HG03039 (cell line): Measurements from ENCODE around the gene UBR4.

ENCODE experiments used
- ATAC-seq: cut with Tn5 transposase; IDR thresholded peaks from one replicate; pipeline ENCODE4 v1.9.1; 2021; ENCODE audit warnings: mild to moderate bottlenecking, moderate library complexity; ENCODE audit not compliant: unreplicated experiment

UBR4 gene

DNA sequence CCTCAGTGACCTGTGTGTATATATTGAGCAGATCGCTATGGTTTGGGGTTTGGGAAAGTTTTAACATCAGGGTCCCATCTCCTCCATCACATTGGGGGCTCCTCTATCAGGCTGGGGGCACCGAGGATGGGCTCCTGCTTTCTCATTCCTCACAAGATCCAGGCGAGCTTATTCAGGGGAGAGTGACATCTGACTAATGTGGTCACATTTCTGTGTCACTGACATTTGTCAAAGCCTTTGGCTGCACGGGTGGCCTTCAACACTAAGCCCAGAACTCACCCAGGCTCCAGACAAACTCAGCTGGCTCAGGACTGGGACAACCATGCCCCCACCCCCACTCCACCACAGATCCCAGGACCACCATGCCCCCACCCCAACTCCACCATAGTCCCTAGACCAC, 150.3 kb downstream of the UBR4 start:
- no peak for ATAC-seq

DNA sequence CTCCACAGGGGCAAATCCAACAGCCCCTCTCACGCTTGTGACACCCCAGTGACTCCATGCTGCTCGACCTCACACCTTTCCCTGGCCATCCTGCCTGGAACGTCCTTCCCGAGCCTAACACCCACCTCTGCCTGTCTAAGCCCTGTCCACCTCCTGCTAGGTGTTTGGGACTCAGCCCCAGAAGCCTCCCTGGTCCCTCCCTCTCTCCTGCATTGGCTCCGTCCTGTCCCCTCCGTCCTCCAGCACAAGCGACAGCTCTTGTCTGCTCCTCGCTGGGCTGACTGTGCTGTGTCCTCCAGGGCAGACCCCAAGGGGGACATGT, 151.6 kb downstream of the UBR4 start:
- no peak for ATAC-seq

GRCh38 chr1:19057784-19058475, 152.1 kb downstream of the UBR4 start:
- ATAC-seq, result no peak

DNA sequence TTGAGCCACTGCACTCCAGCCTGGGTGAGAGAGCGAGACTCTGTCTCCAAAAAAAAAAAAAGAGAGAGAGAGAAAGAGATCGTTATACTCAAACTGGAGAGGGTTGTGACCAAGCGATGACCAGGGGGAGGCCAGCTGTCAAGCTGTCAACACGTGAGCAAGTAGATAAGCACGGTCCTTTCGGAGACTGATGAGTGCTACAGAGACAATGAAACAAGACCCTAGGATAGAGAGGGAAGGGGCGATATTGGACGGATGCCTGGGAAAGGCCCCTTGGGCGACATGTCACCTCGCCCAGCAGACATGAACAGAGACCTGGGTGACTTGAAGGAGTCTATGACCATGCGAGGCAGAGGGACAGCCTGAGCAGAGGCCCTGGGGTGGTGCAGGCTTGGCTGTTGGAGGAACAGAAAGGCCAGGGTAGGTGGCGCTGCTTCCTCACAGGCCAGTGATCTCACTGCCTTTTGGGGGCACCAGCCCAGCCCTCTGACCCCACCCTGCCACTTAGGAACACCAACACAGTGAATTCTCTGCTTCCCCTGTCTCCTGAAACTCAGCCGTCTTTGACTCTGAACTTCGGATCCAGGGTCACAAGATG, 152.8 kb downstream of the UBR4 start:
- ATAC-seq, result no peak

GRCh38 chr1:19055701-19056100, 154.4 kb downstream of the UBR4 start:
- no peak for ATAC-seq

- no peak for ATAC-seq
Measured at GRCh38 chr1:19055001-19055400, 155.1 kb downstream of the UBR4 start.

- no peak for ATAC-seq
Measured at GRCh38 chr1:19054216-19054615, 155.8 kb downstream of the UBR4 start.

DNA sequence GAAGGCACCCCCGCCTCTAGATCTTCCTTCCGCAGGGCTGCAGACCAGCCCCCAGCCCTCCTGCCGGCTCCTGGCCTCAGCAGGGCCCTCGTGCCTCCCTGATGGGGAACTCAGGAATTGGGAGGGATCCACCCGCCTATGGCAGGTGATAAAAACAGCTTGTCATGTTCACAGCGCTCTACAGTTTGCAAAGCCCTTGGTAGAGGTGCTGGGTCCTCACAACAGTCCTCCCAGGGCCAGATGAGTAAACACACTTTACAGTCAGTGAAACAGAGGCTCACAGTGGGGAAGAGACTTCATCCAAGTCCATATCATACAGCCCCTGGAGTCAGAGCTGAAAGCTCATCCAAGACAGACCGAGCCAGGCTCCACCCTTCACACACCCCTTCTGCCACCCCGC, 156.6 kb downstream of the UBR4 start:
- ATAC-seq, result no peak

DNA sequence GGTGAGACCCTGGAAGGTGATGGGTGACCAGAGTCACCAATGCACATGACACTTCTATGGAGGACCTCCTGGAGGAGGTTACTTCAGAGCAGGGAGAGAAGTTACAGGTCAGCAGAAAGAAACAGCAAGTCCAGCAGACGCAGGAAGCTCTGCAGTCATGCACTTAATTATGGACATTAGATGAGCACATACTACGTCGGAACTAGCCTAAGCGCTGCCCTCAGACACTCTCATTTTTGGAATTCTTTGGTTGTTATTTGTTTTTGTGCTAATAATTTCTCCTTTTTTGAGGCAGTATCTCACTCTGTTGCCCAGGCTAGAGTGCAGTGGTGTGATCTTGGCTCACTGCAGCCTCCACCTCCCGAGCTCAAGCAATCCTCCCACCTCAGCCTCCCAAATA, 160.3 kb downstream of the UBR4 start:
- ATAC-seq, result no peak

GRCh38 chr1:19049128-19049768, 160.8 kb downstream of the UBR4 start:
- no peak for ATAC-seq

- no peak for ATAC-seq
Measured at GRCh38 chr1:19046972-19047731, 162.9 kb downstream of the UBR4 start.

DNA sequence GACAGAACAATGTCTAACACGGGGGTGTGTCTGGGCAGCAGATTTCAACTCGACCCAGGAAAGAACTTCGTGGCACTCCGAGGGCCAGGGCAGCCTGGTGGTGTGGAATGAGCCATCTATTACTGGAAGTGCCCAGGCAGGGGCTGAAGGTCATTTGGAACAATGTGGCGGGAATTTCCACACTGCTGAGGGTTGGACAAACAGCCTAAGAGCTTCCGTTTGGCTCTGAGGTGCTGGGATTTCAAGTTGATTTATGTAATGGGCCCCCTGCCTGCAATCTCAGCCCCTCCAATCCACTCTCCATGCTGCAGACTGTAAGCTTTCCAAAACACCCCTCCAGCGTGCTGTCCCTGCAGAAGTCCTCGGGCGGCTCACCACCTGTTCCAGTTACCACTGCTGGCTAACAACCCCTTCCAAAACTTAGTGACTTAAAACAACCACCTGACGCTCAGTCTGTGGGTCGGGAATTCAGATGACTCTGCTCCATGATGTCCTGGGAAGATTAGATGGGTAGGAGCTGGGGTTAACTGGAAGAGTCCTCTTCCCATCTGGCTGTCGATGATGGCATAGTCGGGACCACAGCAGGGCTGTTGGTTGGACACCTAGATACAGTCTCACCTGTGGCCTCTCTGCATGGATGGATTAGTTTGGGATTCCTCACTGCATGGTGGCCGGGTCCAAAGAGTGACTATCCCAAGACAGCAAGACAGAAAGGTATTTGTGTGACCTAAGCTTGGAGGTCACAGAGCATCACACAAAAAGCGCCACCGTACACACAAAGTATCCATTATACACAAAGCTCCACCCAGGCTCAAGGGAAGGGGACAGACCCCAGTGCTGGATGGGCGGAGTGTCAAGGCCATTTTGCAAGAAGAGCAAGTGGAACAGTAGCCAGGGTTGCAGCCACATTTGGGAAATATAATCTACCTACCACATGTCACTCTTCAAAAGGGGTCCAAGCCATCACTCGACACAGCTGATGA, 163.9 kb downstream of the UBR4 start:
- ATAC-seq, result no peak

DNA sequence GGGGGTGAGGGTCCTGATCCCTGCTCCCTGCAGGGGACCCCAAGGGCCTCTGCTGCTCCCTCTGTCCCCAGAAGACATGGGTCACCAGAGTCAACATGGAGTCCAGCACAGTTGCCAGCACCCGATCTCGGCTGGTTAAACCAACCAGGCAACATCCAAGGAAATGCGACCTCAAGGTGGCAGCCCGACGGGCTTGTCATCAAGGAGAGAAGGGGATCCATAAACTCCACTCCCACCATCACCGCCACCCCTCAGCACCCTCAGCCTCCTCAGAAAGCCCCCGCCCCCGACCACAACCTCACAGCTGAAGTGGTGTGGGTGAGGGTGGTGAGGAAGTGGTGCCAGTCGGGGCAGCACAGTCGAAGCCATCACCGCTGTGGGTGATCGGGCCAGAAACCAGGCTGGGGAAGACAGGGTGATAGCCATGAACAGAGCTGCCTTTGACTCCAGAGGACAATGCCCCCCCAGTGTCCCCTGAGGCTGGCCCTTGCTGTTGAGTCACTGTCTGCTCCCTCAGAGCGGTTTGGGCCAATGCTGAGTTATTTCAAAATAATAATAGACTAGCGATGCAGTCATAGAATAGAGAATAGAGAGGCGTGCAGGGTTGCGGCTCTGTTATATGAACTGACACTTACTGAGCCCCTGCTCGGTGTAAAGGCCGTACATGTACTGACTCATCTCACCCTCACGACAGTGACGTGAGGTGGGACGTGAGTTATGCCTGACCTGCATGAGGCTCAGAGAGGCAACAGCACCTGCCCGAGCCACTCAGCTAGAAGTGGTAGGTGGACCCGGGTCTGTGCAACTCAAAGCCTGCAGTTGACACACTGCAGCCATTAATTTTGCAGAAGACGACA, 164.9 kb downstream of the UBR4 start:
- no peak for ATAC-seq

GRCh38 chr1:19044471-19044870, 165.6 kb downstream of the UBR4 start:
- no peak for ATAC-seq

DNA sequence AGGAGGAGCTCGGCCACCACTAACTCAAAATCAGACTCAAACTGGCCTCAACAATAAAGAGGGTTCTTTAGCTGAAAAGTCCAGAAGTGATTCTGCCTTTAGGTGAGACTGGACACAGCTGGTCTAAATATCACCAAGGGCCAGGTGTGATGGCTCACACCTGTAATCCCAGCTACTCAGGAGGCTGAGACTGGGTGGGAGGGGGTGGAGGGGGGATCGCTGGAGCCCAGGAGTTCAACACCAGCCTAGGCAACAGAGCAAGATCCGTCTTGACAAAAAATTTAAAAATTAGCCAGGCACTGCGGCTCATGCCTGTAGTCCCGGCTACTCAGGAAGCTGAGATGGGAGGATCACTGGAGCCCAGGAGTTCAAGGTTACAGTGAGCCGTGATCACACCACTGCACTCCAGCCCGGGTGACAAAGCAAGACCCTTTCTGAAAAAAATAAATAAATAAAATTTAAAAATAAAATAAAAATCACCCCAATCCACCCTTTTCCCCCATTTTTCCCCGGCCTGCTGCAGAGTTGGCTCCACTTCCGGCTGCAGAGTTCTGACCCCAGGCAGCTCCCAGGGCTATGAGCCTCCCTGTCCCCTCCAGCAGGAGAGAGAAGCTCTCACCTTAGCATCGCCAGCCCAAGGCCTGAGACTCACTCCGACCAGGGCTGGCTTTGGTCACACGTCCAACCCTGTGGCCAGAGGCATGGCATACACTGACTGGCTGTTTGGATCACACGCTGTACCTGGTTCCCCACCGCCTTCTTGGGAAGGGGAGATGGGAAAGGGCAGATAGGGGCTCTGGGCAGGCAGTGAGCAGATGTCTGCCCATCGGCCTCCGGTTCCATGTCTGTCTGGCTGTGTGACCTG, 166.3 kb downstream of the UBR4 start:
- ATAC-seq, result no peak

DNA sequence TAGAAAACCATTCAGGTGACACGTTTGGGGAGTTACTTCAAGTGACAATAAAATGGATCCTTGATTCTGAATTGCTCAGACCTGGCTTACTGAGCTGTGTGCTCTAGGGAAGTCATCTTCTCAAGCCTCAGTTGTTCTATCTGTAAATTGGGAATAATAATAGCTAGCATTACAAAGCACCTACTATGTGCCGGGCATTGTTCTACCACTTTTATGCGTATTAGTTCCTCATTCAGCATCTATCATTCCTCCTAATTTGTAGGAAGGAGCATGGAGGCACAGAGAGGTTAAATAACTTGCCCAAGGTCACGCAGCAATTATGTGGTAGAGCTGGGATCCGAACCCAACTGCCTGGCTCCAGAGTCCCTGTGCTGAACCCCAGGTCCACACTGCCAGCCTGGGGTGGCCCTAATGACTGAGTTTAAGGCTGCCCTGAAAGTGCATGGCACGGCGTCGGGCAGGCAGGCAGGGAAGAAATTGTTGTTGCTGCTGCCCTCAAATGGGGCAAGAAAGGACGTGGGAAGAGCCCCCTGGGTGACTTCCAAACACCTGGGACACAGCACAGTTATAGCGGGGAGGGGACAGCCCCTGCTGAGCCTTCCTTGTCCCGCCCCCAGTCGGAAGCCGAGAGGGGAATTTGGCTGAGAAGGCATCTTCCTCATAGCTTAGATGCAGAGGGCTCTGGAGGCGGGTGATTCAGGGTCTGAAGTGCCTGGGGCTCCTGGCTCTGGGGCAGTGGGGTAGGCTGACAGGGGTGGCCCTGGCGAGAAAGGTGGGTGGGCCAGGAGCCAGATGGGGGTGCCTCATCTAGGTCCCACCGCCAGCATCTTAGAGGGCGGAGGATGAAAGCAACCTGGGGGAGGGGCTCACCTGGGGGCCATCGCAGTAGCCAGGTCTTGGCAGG, 167.1 kb downstream of the UBR4 start:
- ATAC-seq, result no peak

GRCh38 chr1:19040010-19040680, 169.9 kb downstream of the UBR4 start:
- no peak for ATAC-seq
